ENCODE results near the gene TFB2M.
"Not testable (repeated sequence)": the region's sequence is repeated elsewhere in the genome, so short reads cannot be mapped to it uniquely, and the experiment has no call there.

TFB2M gene

GRCh38 chr1:246583056-246583440 is 17.0 kb upstream of the TFB2M start:
- DNase-seq (ENCODE audit: low read depth): no peak

GRCh38 chr1:246582301-246583055 is 16.4 kb upstream of the TFB2M start:
- DNase-seq (ENCODE audit: low read depth): no peak

- DNase-seq (ENCODE audit: low read depth): no peak
These were observed 14.7 kb upstream of the TFB2M start for GRCh38 chr1:246580497-246581370.

- DNase-seq (ENCODE audit: low read depth): no peak
These were observed 13.8 kb upstream of the TFB2M start for GRCh38 chr1:246579818-246580217.

- DNase-seq (ENCODE audit: low read depth): no peak
These were observed 11.7 kb upstream of the TFB2M start for GRCh38 chr1:246577720-246578106.

- no peak for DNase-seq (ENCODE audit: low read depth)
These were observed 11.1 kb upstream of the TFB2M start for GRCh38 chr1:246577082-246577719.

GRCh38 chr1:246576709-246577032 is 10.6 kb upstream of the TFB2M start:
- DNase-seq (ENCODE audit: low read depth): no peak

- DNase-seq (ENCODE audit: low read depth): no peak
These were observed 7.4 kb upstream of the TFB2M start for GRCh38 chr1:246573491-246573890.

GRCh38 chr1:246572785-246573184 is 6.7 kb upstream of the TFB2M start:
- no peak for DNase-seq (ENCODE audit: low read depth)

GRCh38 chr1:246571953-246572352 is 5.9 kb upstream of the TFB2M start:
- DNase-seq (ENCODE audit: low read depth): no peak

- DNase-seq (ENCODE audit: low read depth): not testable (repeated sequence)
These were observed 5.2 kb upstream of the TFB2M start for GRCh38 chr1:246571309-246571708.

GRCh38 chr1:246569248-246570238 is 3.5 kb upstream of the TFB2M start:
- DNase-seq (ENCODE audit: low read depth): peak; percentile 19

GRCh38 chr1:246567646-246568235 is 1.7 kb upstream of the TFB2M start:
- DNase-seq (ENCODE audit: low read depth): no peak

- DNase-seq (ENCODE audit: low read depth): no peak
These were observed 968 bp upstream of the TFB2M start for GRCh38 chr1:246566813-246567645.

GRCh38 chr1:246565751-246566127 is 322 bp downstream of the TFB2M start:
- DNase-seq (ENCODE audit: low read depth): no peak

GRCh38 chr1:246564839-246565750 is 966 bp downstream of the TFB2M start:
- no peak for DNase-seq (ENCODE audit: low read depth)

GRCh38 chr1:246560833-246561232 is 5.2 kb downstream of the TFB2M start:
- not testable (repeated sequence) for DNase-seq (ENCODE audit: low read depth)

GRCh38 chr1:246559310-246559709 is 6.8 kb downstream of the TFB2M start:
- DNase-seq (ENCODE audit: low read depth): no peak

- DNase-seq (ENCODE audit: low read depth): no peak
These were observed 8.0 kb downstream of the TFB2M start for GRCh38 chr1:246558041-246558440.

Measured in T follicular helper cell (primary cell).